SKM-1 treated with dmso at 0.1 percent for 144 hours (cell line): ENCODE results near the gene ITPRID1.

Experiments used
- DNase-seq: peaks from one replicate; lab custom pipeline; 2025; ENCODE audit not compliant: unreplicated experiment; lab: John Stamatoyannopoulos, UW

Gene ITPRID1

DNA sequence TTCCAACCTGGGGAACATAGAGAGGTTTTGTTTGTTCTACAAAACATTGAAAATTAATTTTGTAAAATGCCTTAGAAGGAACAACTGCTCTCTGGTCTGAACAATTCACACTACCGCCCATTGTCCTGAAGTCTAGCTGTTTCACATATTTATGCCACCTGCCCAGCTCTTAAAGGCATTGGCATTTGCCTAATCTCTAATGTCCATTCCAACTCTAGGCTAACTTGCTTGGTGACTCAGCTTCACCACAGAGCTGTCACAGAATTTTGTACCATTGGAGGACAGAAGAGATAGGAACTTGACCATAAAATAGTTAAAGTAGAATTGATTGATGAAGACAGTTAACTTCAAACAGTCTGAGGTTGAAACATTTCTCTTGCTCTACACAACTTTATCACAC is 119.6 kb downstream of the ITPRID1 start:
- no peak for DNase-seq

DNA sequence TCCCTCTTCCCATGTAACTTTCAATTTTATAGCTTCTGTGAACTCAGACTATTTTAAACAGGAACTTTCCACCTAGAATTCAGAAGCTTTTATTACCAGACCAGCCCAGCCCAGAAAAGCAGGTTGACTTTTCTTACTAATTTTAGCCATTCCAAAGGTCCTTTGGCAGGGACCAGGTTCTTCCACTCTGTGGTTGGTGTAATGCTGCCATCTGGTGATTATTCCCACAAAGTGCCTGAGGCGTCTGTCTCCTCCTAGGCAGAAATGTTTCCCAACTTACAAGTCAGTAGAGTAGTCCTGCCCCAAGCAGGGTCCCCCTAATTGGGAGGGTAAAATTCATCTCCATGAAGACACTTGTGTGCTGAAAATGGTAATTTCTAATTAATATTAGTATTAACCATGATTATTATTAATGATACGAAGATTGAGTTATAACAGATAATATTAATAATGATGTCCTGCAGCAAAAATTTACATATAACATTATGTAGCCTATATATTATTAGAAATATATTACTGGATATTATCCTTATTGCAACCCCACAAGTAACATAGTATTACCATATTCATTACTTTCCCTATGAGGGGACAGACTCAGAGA is 120.1 kb downstream of the ITPRID1 start:
- peak; percentile 46 for DNase-seq

DNA sequence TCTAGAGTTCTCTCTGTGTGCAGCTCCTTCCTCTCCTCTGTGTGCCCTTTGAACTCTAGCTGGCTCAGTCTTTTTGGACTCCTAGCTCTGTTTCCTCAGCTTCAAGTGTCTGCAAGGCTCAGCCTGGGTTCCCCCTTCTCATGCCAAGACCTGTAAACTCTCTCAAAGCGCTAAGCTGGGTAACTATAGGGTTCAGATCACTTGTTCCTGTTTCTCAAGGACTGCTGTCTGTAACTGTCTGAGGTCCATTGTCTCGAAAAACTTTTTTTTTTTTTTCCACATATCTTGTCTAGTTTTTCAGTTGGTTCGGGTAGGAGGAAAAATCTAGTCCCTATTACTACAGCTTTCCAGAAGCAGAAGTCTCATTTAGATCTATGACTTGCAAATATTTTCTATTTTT is 126.5 kb downstream of the ITPRID1 start:
- peak; percentile 64 for DNase-seq

DNA sequence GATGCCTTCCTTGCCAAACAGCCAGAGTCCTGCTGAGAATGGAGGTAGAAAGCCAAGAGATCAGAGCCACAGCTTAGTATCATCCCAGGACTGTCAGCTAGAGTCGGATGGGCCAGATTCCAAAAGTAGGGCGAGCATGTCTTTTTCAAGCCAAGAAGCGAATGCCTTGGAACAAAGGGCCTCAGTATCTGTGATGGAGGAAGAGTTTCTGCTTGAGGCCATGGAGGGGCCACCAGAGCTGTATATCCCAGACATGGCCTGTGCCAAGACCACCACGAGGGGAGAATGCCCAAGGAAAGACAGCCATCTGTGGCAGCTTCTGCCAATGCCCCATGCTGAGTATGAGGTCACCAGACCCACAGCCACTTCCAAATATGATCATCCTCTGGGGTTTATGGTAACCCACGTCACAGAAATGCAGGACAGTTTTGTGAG is 128.8 kb downstream of the ITPRID1 start:
- no peak for DNase-seq

DNA sequence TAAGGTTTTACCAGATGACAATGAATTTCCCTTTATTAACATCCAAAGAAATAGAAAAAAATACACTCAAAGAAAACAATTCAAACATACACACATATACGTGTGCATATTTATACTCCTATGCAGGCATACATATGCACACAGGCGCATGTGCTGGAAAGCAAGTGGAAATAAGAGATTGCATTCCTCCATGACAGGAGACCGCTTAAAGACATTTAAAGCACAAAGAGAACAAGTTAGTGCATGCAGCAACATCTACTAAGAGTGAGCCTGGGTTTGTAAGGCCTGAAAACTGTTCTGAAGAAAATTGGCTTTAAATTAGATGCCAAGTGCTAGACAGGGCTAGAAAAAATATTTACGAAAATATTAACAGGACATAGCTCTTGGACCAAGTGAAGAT is 133.1 kb downstream of the ITPRID1 start:
- DNase-seq, result no peak

DNA sequence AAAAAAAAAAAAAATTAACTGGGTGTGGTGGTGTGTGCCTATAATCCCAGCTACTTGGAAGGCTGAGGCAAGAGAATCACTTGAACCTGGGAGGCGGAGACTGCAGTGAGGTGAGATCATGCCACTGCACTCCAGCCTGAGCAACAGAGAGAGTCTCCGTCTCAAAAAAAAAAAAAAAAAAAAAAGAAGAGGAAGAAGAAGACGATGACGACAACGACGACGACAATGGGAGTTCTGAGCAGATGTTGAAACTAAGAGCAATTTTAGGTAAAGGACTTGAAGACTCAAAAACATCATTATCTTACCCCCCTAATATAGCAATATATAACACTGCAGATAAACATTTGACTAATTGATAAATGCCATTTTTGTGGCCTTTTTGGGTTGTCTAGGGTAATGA is 133.6 kb downstream of the ITPRID1 start:
- no peak for DNase-seq

DNA sequence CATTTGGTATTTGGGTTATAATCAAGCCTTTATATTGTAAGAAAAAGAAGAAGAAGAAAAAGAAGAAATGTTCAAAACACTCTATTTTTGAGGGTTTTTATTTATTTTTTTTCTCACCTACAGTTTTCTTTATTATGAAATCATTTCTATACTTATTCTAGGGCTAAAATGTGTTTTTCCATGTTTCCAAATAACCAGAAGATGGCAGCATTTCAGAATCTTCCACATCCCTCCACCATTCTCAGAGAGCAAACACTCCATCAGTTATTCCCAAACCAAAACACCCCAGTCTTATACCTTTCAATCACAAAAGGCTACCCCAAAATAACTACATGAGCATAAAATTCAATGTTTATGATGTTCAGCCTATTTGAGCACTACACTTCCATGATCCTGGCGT is 134.4 kb downstream of the ITPRID1 start:
- no peak for DNase-seq

DNA sequence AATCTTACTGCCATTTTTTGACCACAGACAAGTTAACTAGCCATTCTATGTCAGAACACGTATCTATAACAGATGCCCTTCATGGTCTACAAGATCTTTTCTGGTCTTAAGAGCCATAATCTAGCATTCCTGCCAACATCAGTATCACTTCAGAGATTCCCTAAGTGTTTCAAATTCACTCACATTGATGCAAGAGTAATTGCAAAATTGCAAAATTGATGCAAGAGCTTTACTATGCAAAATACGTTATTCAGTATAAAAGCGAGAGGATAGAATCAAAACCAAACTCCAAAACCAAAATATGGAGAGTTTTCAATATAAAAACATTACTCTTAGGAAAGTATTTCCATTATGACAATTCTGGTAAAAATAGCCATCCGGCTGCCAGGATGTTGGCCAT is 135.0 kb downstream of the ITPRID1 start:
- no peak for DNase-seq

DNA sequence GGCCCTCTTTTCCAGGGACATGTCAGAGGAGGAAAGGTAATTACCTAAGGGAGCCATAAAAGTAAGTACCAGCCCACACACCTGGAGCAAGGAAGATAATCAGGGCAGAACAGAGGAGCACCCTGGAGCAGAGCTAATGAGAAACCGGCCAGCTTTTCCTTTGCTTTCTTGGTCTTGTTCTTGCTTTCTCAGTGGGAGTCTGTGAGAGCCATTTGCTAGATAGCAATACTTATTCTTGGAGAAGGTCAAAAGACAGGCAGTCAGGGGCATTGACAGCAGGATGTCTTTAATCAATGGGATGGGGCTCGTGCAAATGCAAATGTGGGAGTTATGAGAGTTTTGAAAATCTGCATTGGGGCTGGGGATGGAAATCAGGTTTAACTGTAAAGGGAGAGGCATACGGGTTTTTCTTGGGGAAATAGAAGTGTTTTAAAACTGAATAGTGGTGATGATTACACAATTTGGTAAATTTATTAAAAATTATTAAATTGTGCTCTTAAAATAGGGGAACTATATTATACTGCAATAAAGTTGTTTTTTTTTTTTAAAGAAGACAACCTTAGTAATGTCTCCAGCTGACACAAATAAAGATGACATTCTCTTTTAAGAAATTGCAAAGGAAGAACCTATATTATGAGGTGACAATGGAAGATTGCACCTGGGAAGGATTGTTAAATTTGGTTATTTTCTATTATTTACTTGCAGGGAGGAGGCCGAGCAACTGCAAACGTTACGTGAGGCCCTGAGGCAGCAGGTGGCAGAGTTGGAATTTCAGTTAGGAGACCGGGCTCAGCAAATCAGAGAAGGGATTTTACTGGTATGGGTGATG is 137.6 kb downstream of the ITPRID1 start:
- no peak for DNase-seq

DNA sequence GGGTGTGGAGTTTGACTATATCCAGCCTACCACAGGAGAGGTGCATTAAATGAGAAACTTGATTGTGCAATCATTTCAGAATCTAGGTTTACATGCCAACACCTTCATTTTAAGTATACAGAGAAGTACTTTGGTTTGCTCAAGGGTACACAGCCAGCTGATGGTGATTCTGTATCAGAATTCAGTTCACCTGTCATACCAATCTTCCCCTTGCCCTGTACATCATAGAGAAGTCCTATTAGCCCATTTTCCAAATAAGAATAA is 138.1 kb downstream of the ITPRID1 start:
- no peak for DNase-seq

DNA sequence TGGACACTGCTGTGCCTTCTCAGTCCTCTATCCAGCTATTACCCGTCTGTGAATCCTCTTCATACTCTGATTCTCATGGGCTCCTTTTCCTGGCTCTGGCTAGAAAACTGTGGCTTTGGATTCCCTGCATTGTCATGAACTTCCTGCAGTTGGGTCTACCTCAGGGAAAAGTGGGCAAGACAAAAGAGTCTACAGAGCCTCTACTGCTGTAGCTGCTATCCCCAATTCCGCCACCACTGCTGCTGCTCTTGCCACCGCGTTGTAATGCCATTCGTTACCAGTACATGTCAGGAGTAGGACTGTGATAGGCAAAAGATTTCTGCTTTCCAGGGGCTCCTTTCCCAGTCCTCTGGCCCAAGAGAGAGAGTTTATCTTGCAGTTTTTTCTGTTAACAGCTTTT is 149.2 kb downstream of the ITPRID1 start:
- no peak for DNase-seq

DNA sequence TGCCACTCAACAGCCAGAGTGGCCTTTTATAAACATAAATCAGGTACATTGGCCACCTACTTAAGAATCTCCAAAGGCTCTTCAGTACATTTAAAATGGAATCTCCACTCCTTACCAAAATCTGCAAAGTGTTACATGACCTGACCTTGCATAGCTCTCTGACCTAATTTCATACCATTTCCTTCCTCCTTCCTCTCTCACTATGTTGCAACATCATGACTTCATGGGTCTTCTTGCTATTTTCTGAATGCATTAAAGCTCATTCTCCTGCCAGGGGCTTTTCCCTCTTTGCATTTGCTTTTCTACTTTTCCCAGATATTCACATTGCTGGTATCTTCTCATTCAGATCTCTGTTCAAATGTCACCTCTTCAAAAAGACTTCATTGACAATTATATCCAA is 151.0 kb downstream of the ITPRID1 start:
- DNase-seq, result peak; percentile 90

DNA sequence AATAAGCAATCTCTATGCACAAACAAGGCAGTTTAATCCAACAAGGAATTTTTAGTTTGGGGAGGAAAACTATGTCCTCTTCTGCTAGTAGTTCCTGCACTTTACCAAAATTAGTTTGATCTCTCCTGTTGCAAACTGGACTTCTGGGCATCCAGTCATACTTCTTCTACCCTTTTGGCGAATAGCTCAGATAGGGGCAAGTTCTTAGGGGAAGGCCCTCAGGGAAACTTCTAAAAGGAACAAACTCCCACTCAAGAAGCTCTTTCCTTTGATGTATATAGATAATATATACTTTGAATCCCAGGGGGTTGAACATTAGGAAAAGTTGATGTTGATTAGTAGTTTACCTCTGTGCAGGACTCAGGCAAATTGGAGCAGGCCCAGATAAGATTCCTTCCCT is 151.7 kb downstream of the ITPRID1 start:
- DNase-seq, result no peak

DNA sequence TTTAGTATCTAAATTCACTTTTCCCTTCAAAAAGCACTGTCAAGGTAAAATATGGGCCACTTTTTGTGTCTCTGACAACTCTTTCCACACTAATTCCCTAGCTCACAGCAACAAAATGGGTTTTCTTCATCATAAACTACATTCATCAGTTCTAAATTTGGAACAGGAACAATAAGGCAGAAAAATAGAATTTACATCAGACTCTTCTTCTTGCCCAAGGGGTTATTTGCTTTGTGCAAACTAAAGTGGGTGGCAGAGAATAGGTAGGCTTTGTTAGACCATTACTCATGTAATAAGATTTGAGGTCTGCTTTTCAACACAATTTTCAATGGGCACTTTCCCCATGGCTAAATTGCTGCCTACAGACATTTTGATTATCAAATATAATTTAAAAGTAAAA is 155.6 kb downstream of the ITPRID1 start:
- DNase-seq, result no peak

DNA sequence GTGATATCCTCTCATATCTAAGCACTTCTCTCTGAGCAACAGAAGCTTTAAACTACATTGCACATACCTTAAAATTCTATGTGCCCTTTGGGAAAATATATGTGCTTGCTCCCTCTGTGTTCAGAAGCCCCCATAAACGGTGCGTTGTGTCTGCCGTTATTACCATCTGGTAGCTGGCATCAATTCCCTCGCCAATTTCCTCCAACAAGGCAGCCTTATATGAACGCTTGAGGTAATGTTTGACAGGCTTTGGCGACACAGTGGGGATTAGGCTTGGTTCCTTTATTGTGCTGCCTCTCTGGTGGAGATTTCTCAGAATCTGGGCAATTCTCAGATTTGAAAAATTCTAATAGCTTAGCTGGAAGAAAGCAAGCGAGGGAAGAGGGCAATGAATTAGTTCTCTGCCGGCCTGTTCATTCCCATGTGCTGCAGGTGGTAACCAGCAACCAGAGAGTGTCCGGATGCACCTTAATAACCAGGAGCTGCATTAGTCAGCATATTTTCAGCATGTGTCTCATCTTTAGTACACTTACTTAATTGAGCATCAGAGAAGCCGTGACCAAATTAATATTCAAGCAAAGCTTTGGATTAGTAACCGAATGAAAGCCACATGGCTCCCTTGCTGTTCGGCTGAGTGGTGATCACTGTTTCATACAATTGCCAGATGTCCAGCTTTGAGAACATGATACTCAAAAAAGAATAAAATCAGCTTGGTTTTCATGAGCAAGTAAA is 165.8 kb downstream of the ITPRID1 start:
- no peak for DNase-seq

DNA sequence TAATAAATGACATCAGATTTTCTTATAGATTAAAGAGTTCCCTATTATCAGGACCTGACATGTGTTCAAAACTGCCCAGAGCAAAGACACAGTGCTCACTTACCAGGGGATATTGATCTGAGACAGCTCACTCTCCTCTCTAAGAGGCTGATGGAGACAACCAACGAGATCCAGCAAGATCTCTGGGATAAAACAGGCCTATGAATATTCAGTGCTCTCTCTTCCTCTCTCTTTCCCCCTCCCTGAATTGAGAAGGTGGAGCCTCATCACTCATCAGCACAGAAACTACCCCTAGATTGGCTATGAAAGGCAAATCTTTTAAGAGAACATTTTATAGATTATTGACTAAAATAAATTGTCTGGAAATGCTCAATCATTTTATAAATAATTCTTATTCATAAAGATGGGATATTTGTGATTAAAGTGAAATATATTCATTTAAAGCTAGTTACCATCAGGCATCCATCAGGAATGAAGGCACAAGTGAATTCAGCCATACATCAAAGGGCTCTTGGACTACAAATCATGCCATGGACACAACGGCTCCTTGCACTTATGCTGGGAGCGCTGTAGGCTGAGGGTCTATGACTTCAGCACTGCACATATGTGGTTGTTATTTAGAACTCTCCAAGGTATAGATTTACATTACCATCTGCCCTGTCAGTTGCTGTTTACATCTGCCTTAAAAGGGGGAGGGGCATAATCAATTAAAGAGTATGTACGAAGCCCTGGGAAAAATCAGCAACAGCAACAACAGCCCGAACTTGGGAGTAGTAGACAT is 169.7 kb downstream of the ITPRID1 start:
- no peak for DNase-seq

DNA sequence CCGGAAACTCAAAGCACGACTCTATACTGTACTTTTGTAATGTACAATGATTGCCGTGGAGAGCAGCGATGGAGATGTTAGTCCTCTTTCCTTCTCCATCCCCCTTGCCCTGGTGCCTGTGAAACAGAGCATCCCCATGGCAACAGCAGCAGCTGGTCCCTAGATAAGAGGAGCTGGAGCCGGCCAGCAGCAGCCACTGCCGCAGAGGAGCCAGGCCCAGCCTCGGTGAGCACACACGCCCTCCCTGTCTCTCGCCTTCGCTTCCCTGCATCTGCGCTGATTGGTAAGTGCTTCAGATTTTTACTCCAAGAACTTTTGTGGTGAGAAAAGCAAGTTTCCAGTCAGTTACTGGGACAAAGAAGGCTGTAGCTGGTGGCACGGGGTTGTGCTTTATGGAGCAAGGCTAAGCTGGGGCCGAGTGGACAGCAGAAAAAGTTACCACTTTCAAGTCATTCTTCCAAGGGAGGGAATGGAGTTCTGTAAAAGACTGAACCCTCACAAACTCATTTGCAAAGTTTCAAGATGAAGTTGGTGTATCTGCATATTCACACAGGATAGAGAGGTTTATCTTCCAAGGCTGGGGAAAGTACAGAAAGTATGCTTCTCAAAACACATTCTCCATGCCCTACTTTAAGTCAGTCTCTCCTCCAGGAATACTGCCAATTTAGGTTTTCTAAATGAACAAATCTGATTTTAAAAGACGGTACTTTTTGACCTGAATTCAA is 173.3 kb downstream of the ITPRID1 start, which contains the start of gene PPP1R17:
Gene PPP1R17, plus strand, starts transcription at position 192 of the 725 bp plus-strand sequence. CDS start 5,227 bp downstream, outside the sequence.
- DNase-seq, result no peak

DNA sequence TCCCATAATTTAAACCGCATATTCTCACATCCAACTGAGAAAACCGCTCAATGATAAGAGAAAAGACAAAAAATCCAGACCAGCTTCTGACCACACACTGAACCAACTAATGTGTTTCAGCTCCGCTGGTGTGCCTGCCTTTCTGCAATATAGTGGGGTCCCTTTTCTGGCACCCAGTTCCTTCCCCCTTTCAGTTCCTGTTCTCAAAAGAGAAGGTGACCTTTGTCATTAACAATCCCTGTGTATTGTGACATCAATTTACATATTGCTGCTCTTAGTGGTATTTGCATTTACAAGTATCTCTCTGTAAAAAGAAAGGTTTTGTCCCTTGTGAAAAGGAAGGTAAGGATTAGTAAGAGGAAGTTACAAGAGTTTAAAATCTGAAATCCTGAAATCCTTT is 174.5 kb downstream of the ITPRID1 start:
- peak; percentile 93 for DNase-seq

DNA sequence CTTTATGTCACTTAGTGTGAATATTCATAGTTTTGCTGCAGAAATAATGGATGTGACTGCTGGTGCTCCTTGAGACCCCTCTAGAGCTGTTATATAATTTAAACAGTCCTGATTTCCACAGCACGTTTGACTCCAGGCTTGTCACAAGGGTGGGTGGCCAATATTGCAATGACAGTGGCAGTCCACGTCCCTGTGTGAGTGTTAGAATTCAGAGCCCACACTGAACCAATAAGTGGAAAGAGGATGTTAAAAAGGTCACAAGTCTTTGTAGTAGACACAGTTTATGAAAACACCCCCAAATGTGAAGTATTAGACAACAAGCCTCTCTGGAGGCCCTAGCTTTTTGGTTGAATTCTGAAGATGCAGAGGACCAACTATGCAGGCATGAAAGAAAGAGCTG is 175.1 kb downstream of the ITPRID1 start:
- no peak for DNase-seq

DNA sequence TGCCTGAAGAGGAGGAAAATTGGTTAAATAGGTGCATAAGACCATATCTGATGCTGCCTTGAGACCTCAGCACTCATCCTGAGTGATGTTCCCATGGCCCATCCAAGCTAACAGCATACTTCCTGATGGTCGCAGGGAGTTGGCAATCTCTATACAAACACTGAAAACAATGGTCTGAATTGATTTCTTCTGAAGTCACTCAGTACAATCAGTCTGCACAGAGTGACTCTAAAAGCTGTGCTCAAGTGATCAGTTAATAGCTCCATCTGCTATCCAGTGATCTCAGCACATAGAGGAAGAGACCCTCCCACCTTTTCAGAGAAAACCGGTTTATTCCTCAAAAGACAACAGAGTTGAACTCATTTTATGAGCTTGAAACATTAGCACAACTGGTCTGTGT is 177.0 kb downstream of the ITPRID1 start:
- no peak for DNase-seq

DNA sequence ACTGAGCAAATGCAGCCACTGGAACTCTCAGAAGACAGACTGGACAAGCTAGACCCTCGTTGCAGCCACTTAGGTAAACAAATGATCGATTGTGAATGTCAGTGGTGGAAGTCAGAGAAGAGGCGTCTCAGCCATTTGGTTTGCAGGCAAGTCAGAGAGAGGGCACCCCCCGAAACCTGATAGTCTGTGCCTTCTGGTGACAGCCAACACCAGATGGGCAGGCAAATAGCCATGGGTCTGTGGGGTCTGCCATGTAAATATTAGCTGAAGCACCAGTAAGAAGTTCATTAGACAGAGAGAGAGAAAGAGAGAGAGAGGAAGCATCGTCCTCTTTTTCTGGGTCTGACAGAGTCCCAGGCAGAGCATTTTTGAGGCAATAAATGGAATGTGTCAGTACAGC is 178.6 kb downstream of the ITPRID1 start:
- DNase-seq, result no peak
